Lower leg skin (tissue), 4 donors: ENCODE results near the gene PIP5K1C. TPM values are rescaled to one million over a fixed set of nuclear protein-coding genes. Genes with fewer than 3 reads are reported as not detected.

Experiments used
- DNase-seq, 2 donors: peaks; one replicate each; pipeline ENCODE4 v3.0.0-alpha.2; 2019; ENCODE audit warnings: low spot score in 2 of 2
- H3K4me3 ChIP-seq: fragments of 200-600 bp; sonication (generic); 2 replicates; pipeline ENCODE4 v1.5.1; 2017; ENCODE audit warnings: mild to moderate bottlenecking, low read depth; ENCODE audit not compliant: poor library complexity, severe bottlenecking
- POLR2A ChIP-seq, 2 donors: fragments of 450-650 bp; IDR thresholded peaks; one replicate each; pipeline ENCODE4 v1.6.1; 2016 to 2017; ENCODE audit warnings: antibody characterized with exemption in 2 of 2, mild to moderate bottlenecking in 1 of 2, moderate library complexity in 1 of 2
- WGBS, 2 donors: methylation state at CpG; one replicate each; pipeline ENCODE4 v1.1.5; 2018; 5-methylcytosine and 5-hydroxymethylcytosine counted together
- intact Hi-C: fragments of 100-400 bp; cut with DNase I; formaldehyde crosslinking; loops from one replicate; pipeline ENCODE4 v1.15.0; 2023; ENCODE audit warnings: low total_unique reads
- total RNA-seq, 4 donors: library from RNA; depleted of rRNA; stranded (reverse); fragments of >200 nt; gene quantifications; one replicate each; pipeline ENCODE4 v1.1.0, GENCODE V29; 2016
- TF ChIP-seq, protein P1 (sequence below), 3 donors: fragments of 450-650 bp; IDR thresholded peaks; one replicate each; pipeline ENCODE4 v1.5.1; 2016; ENCODE audit warnings: antibody characterized with exemption in 3 of 3, mild to moderate bottlenecking in 3 of 3, moderate library complexity in 2 of 3

Gene PIP5K1C
- total RNA-seq, 4 donors from 2014 or later: 14.1 to 27.3 (median 22.1) TPM

DNA sequence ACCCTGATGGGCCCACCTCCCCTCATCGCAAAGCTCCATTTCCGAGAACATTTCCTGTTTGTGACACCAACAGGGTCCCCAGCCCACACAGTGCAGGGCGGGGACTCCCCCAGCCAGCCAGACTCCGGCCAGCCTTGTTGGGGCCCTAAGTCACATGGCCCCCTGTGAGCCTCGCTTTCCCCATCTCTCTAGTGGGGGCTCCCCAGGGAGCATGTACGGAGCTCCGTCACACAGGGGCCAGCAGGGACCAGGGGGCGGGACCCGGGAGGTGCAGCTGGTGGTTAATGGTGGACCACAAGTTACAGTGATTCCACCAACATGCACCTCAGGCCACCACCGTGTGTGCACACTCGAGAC, 95.3 kb downstream of the PIP5K1C start:
- TF ChIP-seq, protein P1, sequence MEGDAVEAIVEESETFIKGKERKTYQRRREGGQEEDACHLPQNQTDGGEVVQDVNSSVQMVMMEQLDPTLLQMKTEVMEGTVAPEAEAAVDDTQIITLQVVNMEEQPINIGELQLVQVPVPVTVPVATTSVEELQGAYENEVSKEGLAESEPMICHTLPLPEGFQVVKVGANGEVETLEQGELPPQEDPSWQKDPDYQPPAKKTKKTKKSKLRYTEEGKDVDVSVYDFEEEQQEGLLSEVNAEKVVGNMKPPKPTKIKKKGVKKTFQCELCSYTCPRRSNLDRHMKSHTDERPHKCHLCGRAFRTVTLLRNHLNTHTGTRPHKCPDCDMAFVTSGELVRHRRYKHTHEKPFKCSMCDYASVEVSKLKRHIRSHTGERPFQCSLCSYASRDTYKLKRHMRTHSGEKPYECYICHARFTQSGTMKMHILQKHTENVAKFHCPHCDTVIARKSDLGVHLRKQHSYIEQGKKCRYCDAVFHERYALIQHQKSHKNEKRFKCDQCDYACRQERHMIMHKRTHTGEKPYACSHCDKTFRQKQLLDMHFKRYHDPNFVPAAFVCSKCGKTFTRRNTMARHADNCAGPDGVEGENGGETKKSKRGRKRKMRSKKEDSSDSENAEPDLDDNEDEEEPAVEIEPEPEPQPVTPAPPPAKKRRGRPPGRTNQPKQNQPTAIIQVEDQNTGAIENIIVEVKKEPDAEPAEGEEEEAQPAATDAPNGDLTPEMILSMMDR (IDR thresholded peaks at IDR 0.05): no peak
- no peak for TF ChIP-seq POLR2A (IDR thresholded peaks at IDR 0.05)
- intact Hi-C loops: no loop called here
- 49 to 59% methylated on average over 10 to 11 of the region's 11 CpGs for WGBS, 2 donors
- H3K4me3 ChIP-seq: no peak overlapping the region
- no peak for DNase-seq

DNA sequence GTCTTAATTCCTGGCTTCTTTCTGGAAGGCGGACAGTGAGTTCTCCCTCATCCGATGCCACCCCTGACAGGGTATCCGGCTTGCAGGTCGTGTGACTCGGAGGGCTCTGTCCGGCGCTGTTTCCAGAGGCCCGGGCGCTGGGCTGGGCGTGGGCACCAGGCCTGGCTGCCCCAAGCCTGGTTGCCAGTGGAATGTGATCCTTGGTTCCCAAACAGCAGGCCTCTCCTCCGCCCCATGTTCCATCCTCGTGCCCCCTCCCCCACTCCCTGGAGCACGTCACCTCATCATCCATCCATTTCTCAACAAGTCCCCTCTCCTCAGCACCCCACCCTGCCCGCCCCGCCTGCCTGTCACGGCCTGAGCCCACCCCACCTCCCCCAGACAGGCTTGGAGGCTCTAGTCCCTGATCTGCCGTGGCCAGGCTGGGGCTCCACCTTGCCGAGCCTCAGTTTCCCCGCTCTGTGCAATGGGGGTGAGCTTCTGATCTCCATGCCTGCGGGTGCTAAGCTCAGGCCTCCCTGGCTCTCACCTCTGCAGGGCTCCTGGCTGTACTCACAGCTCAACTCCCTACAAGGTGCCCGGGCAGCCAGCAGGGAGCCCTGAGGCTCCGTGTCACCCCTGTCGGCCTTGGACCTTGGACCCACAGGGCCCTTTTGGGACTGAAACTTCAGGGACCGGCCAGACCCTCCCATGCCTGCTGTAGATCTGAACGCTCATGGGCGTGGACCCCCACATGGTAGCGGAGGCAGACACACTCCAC, 95.9 kb downstream of the PIP5K1C start:
- 80 to 84% methylated on average over 24 to 27 of the region's 27 CpGs for WGBS, 2 donors
- H3K4me3 ChIP-seq: no peak overlapping the region
- TF ChIP-seq, protein P1 (IDR thresholded peaks at IDR 0.05): no peak
- TF ChIP-seq POLR2A (IDR thresholded peaks at IDR 0.05): no peak
- intact Hi-C loops: no loop called here
- DNase-seq: no peak

DNA sequence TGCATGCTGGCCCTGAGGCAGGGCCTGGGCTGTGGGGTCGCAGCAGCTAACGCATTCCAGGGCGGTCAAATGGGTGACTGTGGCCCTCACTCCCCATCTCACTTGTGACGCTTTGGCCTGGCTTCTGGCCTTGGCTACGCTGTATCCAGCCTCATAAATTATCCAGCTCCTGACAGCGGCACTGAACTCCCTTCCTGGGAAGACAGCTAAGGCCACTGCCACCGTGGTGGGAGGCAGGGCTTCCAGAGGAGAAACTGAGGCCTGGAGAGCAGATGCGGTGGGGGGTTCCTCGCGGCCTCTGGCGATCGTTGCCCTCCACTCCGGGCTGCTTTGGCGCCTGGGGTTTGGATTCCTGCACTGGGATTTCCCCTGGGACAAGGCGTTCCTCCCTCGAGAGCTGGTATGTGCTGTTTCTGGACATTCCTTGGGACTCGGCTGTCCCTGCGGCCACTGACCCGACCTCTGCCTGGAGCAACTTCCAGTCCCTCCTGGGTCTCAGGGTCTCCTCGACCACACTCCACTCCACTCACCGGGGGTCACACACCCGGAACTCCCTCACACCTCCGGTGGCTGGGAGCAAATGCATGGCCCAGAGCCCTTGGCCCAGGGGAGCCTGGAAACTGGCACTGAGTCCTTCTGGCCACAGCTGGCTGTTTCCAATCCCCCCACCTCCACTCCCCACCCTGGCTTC, 97.0 kb downstream of the PIP5K1C start:
- WGBS, 2 donors: 60 to 71% methylated on average over 16 to 23 of the region's 23 CpGs
- TF ChIP-seq POLR2A (IDR thresholded peaks at IDR 0.05): no peak
- TF ChIP-seq, protein P1 (IDR thresholded peaks at IDR 0.05): no peak
- intact Hi-C loops: no loop called here
- no peak for DNase-seq
- no peak overlapping the region for H3K4me3 ChIP-seq

DNA sequence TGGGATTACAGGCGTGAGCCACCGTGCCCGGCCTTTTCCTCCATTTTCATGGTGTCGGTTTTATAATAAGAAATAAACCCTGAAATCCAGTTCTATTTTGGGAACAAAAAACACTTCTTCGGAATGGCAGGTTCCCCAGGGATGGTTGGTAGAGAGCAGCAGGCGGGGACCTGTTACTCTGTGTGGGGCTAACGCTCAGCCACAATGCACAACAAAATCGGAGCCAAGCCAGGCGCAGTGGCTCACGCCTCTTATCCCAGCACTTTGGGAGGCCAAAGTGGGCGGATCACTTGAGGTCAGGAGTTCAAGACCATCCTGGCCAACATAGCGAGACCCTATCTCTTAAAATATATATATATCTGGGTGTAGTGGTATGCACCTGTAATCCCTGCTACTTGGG, 99.2 kb downstream of the PIP5K1C start:
- no peak overlapping the region for H3K4me3 ChIP-seq
- DNase-seq: no peak
- TF ChIP-seq POLR2A (IDR thresholded peaks at IDR 0.05): no peak
- TF ChIP-seq, protein P1 (IDR thresholded peaks at IDR 0.05): no peak
- WGBS, 2 donors: 74 to 77% methylated on average over 12 of the region's 12 CpGs
- intact Hi-C loops: no loop called here

DNA sequence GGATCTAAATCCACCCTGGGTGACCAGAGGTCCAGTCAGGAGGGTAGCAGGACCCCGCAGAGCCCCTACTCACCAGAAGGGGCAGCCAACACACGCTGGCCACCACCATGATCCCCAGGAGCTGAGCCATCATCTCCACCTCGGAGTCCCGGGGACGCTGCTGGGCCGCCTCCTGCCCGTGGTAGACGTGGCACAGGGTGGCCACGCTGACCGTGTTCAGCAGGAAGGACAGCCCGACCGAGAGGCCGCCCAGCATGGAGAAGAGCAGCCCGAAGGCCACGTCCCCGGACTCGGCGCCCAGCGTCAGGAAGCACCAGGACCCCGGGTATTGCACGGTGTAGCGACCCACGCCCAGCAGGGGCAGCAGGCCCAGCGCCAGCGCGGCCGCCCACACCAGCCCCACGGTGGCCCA, 100.5 kb downstream of the PIP5K1C start:
- intact Hi-C loops: no loop called here
- 90 to 96% methylated on average over 22 to 25 of the region's 28 CpGs for WGBS, 2 donors
- TF ChIP-seq, protein P1 (IDR thresholded peaks at IDR 0.05): no peak
- TF ChIP-seq POLR2A (IDR thresholded peaks at IDR 0.05): no peak
- DNase-seq: no peak
- no peak overlapping the region for H3K4me3 ChIP-seq
